ENCODE data around the gene TERB1.

TERB1 gene

GRCh38 chr16:66801320-66802105, at the start of gene TERB1:
TERB1 (minus strand) TSS chr16:66801584; CDS start chr16:66796798, 4,786 bp downstream.
- no peak for DNase-seq (ENCODE audit: extremely low read depth in 1 of 2, low read depth in 1 of 2)

- DNase-seq (ENCODE audit: extremely low read depth in 1 of 2, low read depth in 1 of 2) = no peak
Observed at GRCh38 chr16:66850115-66850815, 48.9 kb upstream of the TERB1 start.

GRCh38 chr16:66849549-66849948, 48.2 kb upstream of the TERB1 start:
- DNase-seq (ENCODE audit: extremely low read depth in 1 of 2, low read depth in 1 of 2) = no peak

GRCh38 chr16:66849021-66849420, 47.6 kb upstream of the TERB1 start:
- DNase-seq (ENCODE audit: extremely low read depth in 1 of 2, low read depth in 1 of 2) = no peak

- no peak for DNase-seq (ENCODE audit: extremely low read depth in 1 of 2, low read depth in 1 of 2)
Observed at GRCh38 chr16:66848172-66848571, 46.8 kb upstream of the TERB1 start.

GRCh38 chr16:66847533-66848067, 46.2 kb upstream of the TERB1 start:
- no peak for DNase-seq (ENCODE audit: extremely low read depth in 1 of 2, low read depth in 1 of 2)

GRCh38 chr16:66846831-66847230, 45.4 kb upstream of the TERB1 start:
- no peak for DNase-seq (ENCODE audit: extremely low read depth in 1 of 2, low read depth in 1 of 2)

- no peak for DNase-seq (ENCODE audit: extremely low read depth in 1 of 2, low read depth in 1 of 2)
Observed at GRCh38 chr16:66846266-66846665, 44.9 kb upstream of the TERB1 start.

GRCh38 chr16:66845791-66846221, 44.4 kb upstream of the TERB1 start:
- no peak for DNase-seq (ENCODE audit: extremely low read depth in 1 of 2, low read depth in 1 of 2)

GRCh38 chr16:66845080-66845410, 43.7 kb upstream of the TERB1 start:
- DNase-seq (ENCODE audit: extremely low read depth in 1 of 2, low read depth in 1 of 2) = no peak

GRCh38 chr16:66844342-66845079, 43.1 kb upstream of the TERB1 start, which contains the start of gene CA7:
CA7 (plus strand) TSS chr16:66844414; CDS start chr16:66844488, 74 bp downstream.
- DNase-seq (ENCODE audit: extremely low read depth in 1 of 2, low read depth in 1 of 2) = no peak

- no peak for DNase-seq (ENCODE audit: extremely low read depth in 1 of 2, low read depth in 1 of 2)
Observed at GRCh38 chr16:66844009-66844341, 42.6 kb upstream of the TERB1 start.

GRCh38 chr16:66843191-66843590, 41.8 kb upstream of the TERB1 start:
- no peak for DNase-seq (ENCODE audit: extremely low read depth in 1 of 2, low read depth in 1 of 2)

- no peak for DNase-seq (ENCODE audit: extremely low read depth in 1 of 2, low read depth in 1 of 2)
Observed at GRCh38 chr16:66842765-66843164, 41.4 kb upstream of the TERB1 start.

GRCh38 chr16:66841366-66841765, 40.0 kb upstream of the TERB1 start:
- no peak for DNase-seq (ENCODE audit: extremely low read depth in 1 of 2, low read depth in 1 of 2)

GRCh38 chr16:66840883-66841282, 39.5 kb upstream of the TERB1 start:
- no peak for DNase-seq (ENCODE audit: extremely low read depth in 1 of 2, low read depth in 1 of 2)

- DNase-seq (ENCODE audit: extremely low read depth in 1 of 2, low read depth in 1 of 2) = no peak
Observed at GRCh38 chr16:66834746-66835145, 33.4 kb upstream of the TERB1 start.

- DNase-seq (ENCODE audit: extremely low read depth in 1 of 2, low read depth in 1 of 2) = no peak
Observed at GRCh38 chr16:66832661-66833305, 31.4 kb upstream of the TERB1 start.

GRCh38 chr16:66832190-66832589, 30.8 kb upstream of the TERB1 start:
- no peak for DNase-seq (ENCODE audit: extremely low read depth in 1 of 2, low read depth in 1 of 2)

- DNase-seq (ENCODE audit: extremely low read depth in 1 of 2, low read depth in 1 of 2) = peak; percentile 63 to 86
Observed at GRCh38 chr16:66830422-66831404, 29.3 kb upstream of the TERB1 start, which contains the start of gene NAE1. NAE1 (minus strand) TSS chr16:66830976; CDS start chr16:66830899, 77 bp downstream.

Measured in activated CD8-positive, alpha-beta memory T cell treated with anti-CD3 and anti-CD28 coated beads for 1 hour (primary cell).